ENCODE results near the gene ABCB10. TPM values are rescaled to one million over a fixed set of nuclear protein-coding genes. Genes with fewer than 3 reads are reported as not detected.
A peak's percentile ranks its signal among the peaks of the same experiment; 100 is the strongest.
"Not testable (repeated sequence)": the region's sequence is repeated elsewhere in the genome, so short reads cannot be mapped to it uniquely, and the experiment has no call there.

Gene ABCB10
- total RNA-seq, 2 donors from 2014 or later = 25.7 to 39.0 TPM

- peaks cover 10 to 13% of the 10 kb centered on the region in 2 donors for H3K4me1 Mint-ChIP-seq (ENCODE audit: low read depth in 2 of 2)
- no peaks in the 10 kb centered on the region for H3K36me3 Mint-ChIP-seq
- no peak for DNase-seq (ENCODE audit: low spot score)
- no peak overlapping the region for H3K27ac Mint-ChIP-seq
- peaks cover 0 to 5% of the 10 kb centered on the region in 2 donors for H3K27me3 Mint-ChIP-seq
- ATAC-seq = no peak
- no peaks in the 10 kb centered on the region for H3K9me3 Mint-ChIP-seq
- no peak overlapping the region for H3K4me3 Mint-ChIP-seq
Observed at GRCh38 chr1:229562686-229563085, 4.2 kb upstream of the ABCB10 start.

- no peaks in the 10 kb centered on the region for H3K9me3 Mint-ChIP-seq
- H3K4me1 Mint-ChIP-seq (ENCODE audit: low read depth in 2 of 2) = peaks cover 19 to 29% of the 10 kb centered on the region in 2 donors
- H3K4me3 Mint-ChIP-seq = no peak overlapping the region
- H3K27me3 Mint-ChIP-seq = no peaks in the 10 kb centered on the region
- DNase-seq (ENCODE audit: low spot score) (no peak), ATAC-seq (no peak)
- no peak overlapping the region for H3K27ac Mint-ChIP-seq
- no peaks in the 10 kb centered on the region for H3K36me3 Mint-ChIP-seq
Observed at GRCh38 chr1:229561141-229561540, 2.6 kb upstream of the ABCB10 start.

- not testable (repeated sequence) for H3K27me3 Mint-ChIP-seq; ATAC-seq; H3K9me3 Mint-ChIP-seq; DNase-seq (ENCODE audit: low spot score); H3K36me3 Mint-ChIP-seq; H3K27ac Mint-ChIP-seq
- peaks cover 23 to 33% of the 10 kb centered on the region in 2 donors for H3K4me1 Mint-ChIP-seq (ENCODE audit: low read depth in 2 of 2)
- peak overlapping the region; percentile 92 for H3K4me3 Mint-ChIP-seq
Observed at GRCh38 chr1:229560124-229560523, 1.6 kb upstream of the ABCB10 start.

GRCh38 chr1:229559336-229559801 lies 862 bp upstream of the ABCB10 start:
- H3K4me3 Mint-ChIP-seq = peak overlapping the region; percentile 92
- not testable (repeated sequence) for H3K9me3 Mint-ChIP-seq; ATAC-seq; H3K36me3 Mint-ChIP-seq; DNase-seq (ENCODE audit: low spot score); H3K27me3 Mint-ChIP-seq
- H3K27ac Mint-ChIP-seq = peak overlapping the region; percentile 63 to 80
- peaks cover 29 to 39% of the 10 kb centered on the region in 2 donors for H3K4me1 Mint-ChIP-seq (ENCODE audit: low read depth in 2 of 2)

- no peaks in the 10 kb centered on the region for H3K36me3 Mint-ChIP-seq
Observed at GRCh38 chr1:229557913-229558414, 543 bp downstream of the ABCB10 start.

GRCh38 chr1:229557200-229557850 lies 1.2 kb downstream of the ABCB10 start:
- Mint-ChIP-seq H3K4me1 (ENCODE audit: low read depth in 2 of 2) (peaks cover 32 to 44% of the 10 kb centered on the region in 2 donors), H3K27me3 (no peaks in the 10 kb centered on the region), H3K9me3 (no peaks in the 10 kb centered on the region), H3K4me3 (peak overlapping the region; percentile 91), H3K27ac (peak overlapping the region; percentile 81 to 88), H3K36me3 (no peaks in the 10 kb centered on the region)
- ATAC-seq (no peak), DNase-seq (ENCODE audit: low spot score) (no peak)

More at GRCh38 chr1:229557913-229558414, 543 bp downstream of the ABCB10 start:
- Mint-ChIP-seq H3K4me3 (peak overlapping the region; percentile 91), H3K27ac (peak overlapping the region; percentile 81 to 88), H3K27me3 (no peaks in the 10 kb centered on the region), H3K4me1 (ENCODE audit: low read depth in 2 of 2) (peaks cover 32 to 39% of the 10 kb centered on the region in 2 donors), H3K9me3 (no peaks in the 10 kb centered on the region)
- DNase-seq (ENCODE audit: low spot score) (peak; percentile 65), ATAC-seq (peak; percentile 48 to 54)

GRCh38 chr1:229554886-229555621 lies 3.5 kb downstream of the ABCB10 start:
- H3K4me1 Mint-ChIP-seq (ENCODE audit: low read depth in 2 of 2) = peaks cover 38 to 43% of the 10 kb centered on the region in 2 donors
- no peak for DNase-seq (ENCODE audit: low spot score)
- H3K4me3 Mint-ChIP-seq = no peak overlapping the region
- no peaks in the 10 kb centered on the region for H3K9me3 Mint-ChIP-seq
- no peaks in the 10 kb centered on the region for H3K36me3 Mint-ChIP-seq
- peak overlapping the region in 1 of 2 donors; percentile 26 for H3K27ac Mint-ChIP-seq
- no peaks in the 10 kb centered on the region for H3K27me3 Mint-ChIP-seq
- ATAC-seq = no peak

- ATAC-seq (no peak), DNase-seq (ENCODE audit: low spot score) (no peak)
- H3K4me1 Mint-ChIP-seq (ENCODE audit: low read depth in 2 of 2) = peaks cover 31 to 35% of the 10 kb centered on the region in 2 donors
- H3K4me3 Mint-ChIP-seq = no peak overlapping the region
- no peaks in the 10 kb centered on the region for H3K27me3 Mint-ChIP-seq
- no peaks in the 10 kb centered on the region for H3K36me3 Mint-ChIP-seq
- no peak overlapping the region for H3K27ac Mint-ChIP-seq
- no peaks in the 10 kb centered on the region for H3K9me3 Mint-ChIP-seq
Observed at GRCh38 chr1:229553621-229554130, 4.8 kb downstream of the ABCB10 start.

- H3K9me3 Mint-ChIP-seq = no peaks in the 10 kb centered on the region
- H3K27ac Mint-ChIP-seq = peak overlapping the region in 1 of 2 donors; percentile 32
- H3K4me3 Mint-ChIP-seq = no peak overlapping the region
- no peaks in the 10 kb centered on the region for H3K27me3 Mint-ChIP-seq
- peaks cover 31 to 38% of the 10 kb centered on the region in 2 donors for H3K4me1 Mint-ChIP-seq (ENCODE audit: low read depth in 2 of 2)
- no peaks in the 10 kb centered on the region for H3K36me3 Mint-ChIP-seq
- ATAC-seq (no peak), DNase-seq (ENCODE audit: low spot score) (no peak)
Observed at GRCh38 chr1:229552732-229553131, 5.8 kb downstream of the ABCB10 start.

- no peak for ATAC-seq
- no peak for DNase-seq (ENCODE audit: low spot score)
- no peaks in the 10 kb centered on the region for H3K36me3 Mint-ChIP-seq
- no peak overlapping the region for H3K27ac Mint-ChIP-seq
- H3K9me3 Mint-ChIP-seq = no peaks in the 10 kb centered on the region
- H3K4me3 Mint-ChIP-seq = no peak overlapping the region
- no peaks in the 10 kb centered on the region for H3K27me3 Mint-ChIP-seq
- peaks cover 13 to 26% of the 10 kb centered on the region in 2 donors for H3K4me1 Mint-ChIP-seq (ENCODE audit: low read depth in 2 of 2)
Observed at GRCh38 chr1:229550812-229551567, 7.5 kb downstream of the ABCB10 start.

- no peaks in the 10 kb centered on the region for H3K27me3 Mint-ChIP-seq
- H3K4me3 Mint-ChIP-seq = no peak overlapping the region
- no peak for ATAC-seq
- no peaks in the 10 kb centered on the region for H3K9me3 Mint-ChIP-seq
- no peak overlapping the region for H3K27ac Mint-ChIP-seq
- DNase-seq (ENCODE audit: low spot score) = no peak
- peaks cover under 1 to 27% of the 10 kb centered on the region in 2 donors for H3K4me1 Mint-ChIP-seq (ENCODE audit: low read depth in 2 of 2)
- H3K36me3 Mint-ChIP-seq = no peaks in the 10 kb centered on the region
Observed at GRCh38 chr1:229547542-229547941, 11.0 kb downstream of the ABCB10 start.

- Mint-ChIP-seq H3K27ac (no peak overlapping the region), H3K4me1 (ENCODE audit: low read depth in 2 of 2) (peaks cover 0 to 23% of the 10 kb centered on the region in 2 donors), H3K9me3 (no peaks in the 10 kb centered on the region), H3K27me3 (no peaks in the 10 kb centered on the region), H3K4me3 (no peak overlapping the region), H3K36me3 (no peaks in the 10 kb centered on the region)
- ATAC-seq (no peak), DNase-seq (ENCODE audit: low spot score) (no peak)
Observed at GRCh38 chr1:229544587-229544986, 13.9 kb downstream of the ABCB10 start.

GRCh38 chr1:229539863-229540506 lies 18.5 kb downstream of the ABCB10 start:
- Mint-ChIP-seq H3K27me3 (no peaks in the 10 kb centered on the region), H3K9me3 (no peaks in the 10 kb centered on the region), H3K36me3 (peaks cover 12% of the 10 kb centered on the region), H3K4me3 (no peak overlapping the region), H3K4me1 (ENCODE audit: low read depth in 2 of 2) (peaks cover 0 to 23% of the 10 kb centered on the region in 2 donors), H3K27ac (no peak overlapping the region)
- ATAC-seq (no peak), DNase-seq (ENCODE audit: low spot score) (no peak)

All from natural killer cell treated with Interleukin-12 subunit alpha and Interleukin-12 subunit beta and Interleukin-15 and Interleukin-18, amount 100 ng/mL, for 72 hours (primary cell).